H9 (cell line): ENCODE measurements around the gene ABCA7. TPM values are rescaled to one million over a fixed set of nuclear protein-coding genes. Genes with fewer than 3 reads are reported as not detected.

Experiments used
- DNase-seq: peaks from one replicate; pipeline ENCODE4 v3.0.0-alpha.2; 2017
- H2AFZ ChIP-seq: one replicate; pipeline ENCODE4 v1.6.1; 2013; ENCODE audit warnings: mild to moderate bottlenecking, low read length, control low read depth, moderate library complexity
- H2AK5ac ChIP-seq: 2 replicates; pipeline ENCODE4 v1.6.1; 2013; ENCODE audit warnings: low read length, control low read depth, mixed read lengths; ENCODE audit not compliant: insufficient read length
- H2BK120ac ChIP-seq: one replicate; pipeline ENCODE4 v1.6.1; 2013; ENCODE audit warnings: low read depth, mild to moderate bottlenecking, low read length, control low read depth, inconsistent platforms; ENCODE audit not compliant: poor library complexity, severe bottlenecking
- H2BK12ac ChIP-seq: 2 replicates; pipeline ENCODE4 v1.6.1; 2013; ENCODE audit warnings: low read length, control low read depth, mixed read lengths, low read depth; ENCODE audit not compliant: insufficient read length
- H2BK15ac ChIP-seq: 2 replicates; pipeline ENCODE4 v1.6.1; 2013; ENCODE audit warnings: low read depth, low read length, control low read depth
- H2BK20ac ChIP-seq: one replicate; pipeline ENCODE4 v1.6.1; 2013; ENCODE audit warnings: low read depth, mild to moderate bottlenecking, low read length, control low read depth, inconsistent platforms; ENCODE audit not compliant: poor library complexity, severe bottlenecking
- H2BK5ac ChIP-seq: 2 replicates; pipeline ENCODE4 v1.6.1; 2013; ENCODE audit warnings: low read length, control low read depth, mixed read lengths; ENCODE audit not compliant: insufficient read length
- H3K14ac ChIP-seq: 2 replicates; pipeline ENCODE4 v1.6.1; 2013; ENCODE audit warnings: low read length, control low read depth; ENCODE audit not compliant: insufficient read depth
- H3K18ac ChIP-seq: 2 replicates; pipeline ENCODE4 v1.6.1; 2013; ENCODE audit warnings: low read depth, mild to moderate bottlenecking, mixed read lengths, low read length, control low read depth; ENCODE audit not compliant: insufficient read length
- H3K23ac ChIP-seq: 2 replicates; pipeline ENCODE4 v1.6.1; 2013; ENCODE audit warnings: low read length, control low read depth, mixed read lengths, low read depth; ENCODE audit not compliant: insufficient read length
- H3K23me2 ChIP-seq: 2 replicates; pipeline ENCODE4 v1.6.1; 2013; ENCODE audit warnings: low read depth, mild to moderate bottlenecking, mixed read lengths, low read length, control low read depth; ENCODE audit not compliant: insufficient read length, poor library complexity, severe bottlenecking
- H3K27ac ChIP-seq: 2 replicates; pipeline ENCODE4 v1.5.1; 2013; ENCODE audit warnings: low read length, control low read depth, mixed read lengths, low read depth; ENCODE audit not compliant: insufficient read length
- H3K27me3 ChIP-seq: 2 replicates; pipeline ENCODE4 v1.6.1; 2013; ENCODE audit warnings: low read length, control low read depth, inconsistent platforms; ENCODE audit not compliant: insufficient read depth
- H3K4ac ChIP-seq: 2 replicates; pipeline ENCODE4 v1.6.1; 2013; ENCODE audit warnings: low read depth, mild to moderate bottlenecking, control low read depth, inconsistent platforms, low read length, moderate library complexity
- H3K4me1 ChIP-seq: 2 replicates; pipeline ENCODE4 v1.6.1; 2013; ENCODE audit warnings: low read length, control low read depth, inconsistent platforms; ENCODE audit not compliant: insufficient read depth
- H3K4me2 ChIP-seq: 2 replicates; pipeline ENCODE4 v1.6.1; 2013; ENCODE audit warnings: low read length, control low read depth, mixed read lengths; ENCODE audit not compliant: insufficient read length, insufficient read depth
- H3K56ac ChIP-seq: 2 replicates; pipeline ENCODE4 v1.6.1; 2013; ENCODE audit warnings: low read depth, mild to moderate bottlenecking, mixed read lengths, low read length, control low read depth; ENCODE audit not compliant: insufficient read length
- H3K79me1 ChIP-seq: 2 replicates; pipeline ENCODE4 v1.6.1; 2013; ENCODE audit warnings: low read depth, mild to moderate bottlenecking, moderate library complexity, low read length, control low read depth, inconsistent platforms; ENCODE audit not compliant: insufficient read depth, poor library complexity, severe bottlenecking
- H3K79me2 ChIP-seq: 2 replicates; pipeline ENCODE4 v1.6.1; 2013; ENCODE audit warnings: low read length, control low read depth, inconsistent platforms; ENCODE audit not compliant: insufficient read depth
- H3K9ac ChIP-seq: 2 replicates; pipeline ENCODE4 v1.6.1; 2013; ENCODE audit warnings: low read length, control low read depth, mixed read lengths; ENCODE audit not compliant: insufficient read length; ENCODE audit errors: extremely low read depth
- H3K9me3 ChIP-seq: one replicate; pipeline ENCODE4 v1.6.1; 2013; ENCODE audit warnings: low read depth, low read length, inconsistent platforms; ENCODE audit not compliant: control insufficient read depth
- H3T11ph ChIP-seq: one replicate; pipeline ENCODE4 v1.6.1; 2013; ENCODE audit warnings: mild to moderate bottlenecking, low read length, control low read depth, inconsistent platforms
- H4K20me1 ChIP-seq: one replicate; pipeline ENCODE4 v1.6.1; 2013; ENCODE audit not compliant: control insufficient read depth, insufficient read length, insufficient read depth
- H4K5ac ChIP-seq: 2 replicates; pipeline ENCODE4 v1.6.1; 2013; ENCODE audit warnings: low read depth, mild to moderate bottlenecking, mixed read lengths, low read length, control low read depth; ENCODE audit not compliant: insufficient read length
- H4K8ac ChIP-seq: replicated peaks from 2 replicates; pipeline ENCODE4 v1.6.1; 2013; ENCODE audit warnings: low read length, control low read depth, mixed read lengths, low read depth; ENCODE audit not compliant: insufficient read length
- H4K91ac ChIP-seq: 2 replicates; pipeline ENCODE4 v1.6.1; 2013; ENCODE audit warnings: low read depth, mild to moderate bottlenecking, moderate library complexity, mixed read lengths, low read length, control low read depth; ENCODE audit not compliant: insufficient read length
- H3K27ac Mint-ChIP-seq, 3 experiments: 2 replicates in 2 of 3; 3 replicates in 1 of 3; pipeline ENCODE4 v1.8.0; 2020 to 2021; ENCODE audit warnings: mixed read lengths in 3 of 3, mild to moderate bottlenecking in 1 of 3, moderate library complexity in 1 of 3
- H3K27me3 Mint-ChIP-seq: 2 replicates; pipeline ENCODE4 v1.8.0; 2021; ENCODE audit warnings: low read depth, mild to moderate bottlenecking, moderate library complexity, mixed read lengths
- H3K36me3 Mint-ChIP-seq, 3 experiments: 2 replicates in 2 of 3; 3 replicates in 1 of 3; pipeline ENCODE4 v1.8.0; 2020 to 2021; ENCODE audit warnings: low read depth in 3 of 3, mixed read lengths in 3 of 3; ENCODE audit not compliant: insufficient read depth in 1 of 3
- H3K4me1 Mint-ChIP-seq, 2 experiments: 2 replicates each; pipeline ENCODE4 v1.8.0; 2020; ENCODE audit warnings: mixed read lengths in 2 of 2
- H3K4me3 Mint-ChIP-seq, 2 experiments: 2 replicates in 1 of 2; 3 replicates in 1 of 2; pipeline ENCODE4 v1.8.0; 2020 to 2021; ENCODE audit warnings: mild to moderate bottlenecking in 2 of 2, mixed read lengths in 2 of 2, moderate library complexity in 1 of 2
- H3K9me3 Mint-ChIP-seq, 2 experiments: 2 replicates in 1 of 2; 3 replicates in 1 of 2; pipeline ENCODE4 v1.8.0; 2020; ENCODE audit warnings: mild to moderate bottlenecking in 2 of 2, mixed read lengths in 2 of 2, moderate library complexity in 1 of 2
- WGBS: extraction: QIAGEN DNeasy Blood & Tissue Kit; methylation state at CpG from one replicate; pipeline ENCODE4 v1.1.7; 2013; ENCODE audit warnings: missing lambda C conversion rate, low lambda C conversion rate, mixed read lengths; ENCODE audit not compliant: insufficient read length; ENCODE audit errors: extremely low coverage; 5-methylcytosine and 5-hydroxymethylcytosine counted together
- total RNA-seq: library from RNA; stranded (reverse); gene quantifications from 2 replicates; pipeline ENCODE4 v1.2.1, GENCODE V29; 2021
- TF ChIP-seq, protein P1 (sequence below): fragments of 200-600 bp; sonication (generic); conservative IDR thresholded peaks from 3 replicates; pipeline ENCODE4 v1.8.0; 2021; ENCODE audit warnings: antibody characterized with exemption, mild to moderate bottlenecking

ABCA7 gene
- total RNA-seq, 1 experiment from 2014 or later: 34.6 TPM

DNA sequence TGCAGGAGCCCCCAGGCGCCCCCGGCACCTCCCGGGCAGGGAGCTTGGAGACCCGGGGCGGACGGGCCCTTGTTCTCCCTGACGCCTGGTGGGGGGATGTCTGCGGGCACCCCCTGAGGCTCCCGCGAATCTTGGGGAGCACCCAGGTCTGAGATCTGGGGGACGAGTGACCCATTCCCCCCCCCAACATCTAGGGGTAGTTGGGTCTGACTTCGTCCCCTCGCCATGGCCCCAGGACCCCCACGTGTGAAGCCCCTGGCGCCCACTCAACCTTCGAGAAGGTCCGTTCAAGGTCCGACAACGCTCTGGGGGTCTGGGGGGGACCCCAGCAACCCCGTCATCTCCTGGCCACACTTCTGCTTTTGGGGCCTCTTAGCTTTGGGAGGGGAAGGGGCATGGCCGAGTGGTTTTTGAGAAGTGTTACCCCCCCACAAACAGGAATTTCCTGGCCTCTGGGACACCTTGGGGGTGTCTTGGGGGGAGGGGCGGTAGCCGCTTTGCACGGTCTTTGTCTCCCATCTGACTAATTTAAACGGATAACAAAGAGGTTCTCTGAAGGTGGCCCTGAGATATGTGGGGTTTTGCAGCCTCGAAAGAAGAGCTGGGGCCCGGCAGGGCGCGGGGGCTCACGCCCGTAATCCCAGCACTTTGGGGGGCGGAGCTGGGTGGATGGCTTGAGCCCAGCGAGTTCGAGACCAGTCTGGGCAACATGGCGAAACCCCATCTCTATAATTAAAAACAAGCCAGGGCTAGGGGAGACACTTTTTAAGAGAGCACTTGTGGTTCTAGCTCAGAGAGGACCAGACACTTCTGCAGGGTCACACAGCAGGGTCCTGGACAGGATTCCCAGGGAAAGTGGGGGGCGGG, 12.9 kb upstream of the ABCA7 start:
- H3K9me3 Mint-ChIP-seq: no peaks in the 10 kb centered on the region
- Histone ChIP-seq H3K9ac (peak overlapping the region; percentile 83), H4K20me1 (no peaks in the 10 kb centered on the region), H3K23me2 (peaks cover 16% of the 10 kb centered on the region), H3K79me2 (peaks cover 15% of the 10 kb centered on the region; the same call in 1 of the 2 replicates), H3T11ph (peak overlapping the region; percentile 41), H3K79me1 (peaks cover 7% of the 10 kb centered on the region), H3K56ac (no peak overlapping the region), H2BK12ac (peak overlapping the region; percentile 97), H2AFZ (no peak overlapping the region), H2BK5ac (peak overlapping the region; percentile 82), H3K18ac (peak overlapping the region; percentile 100), H2BK20ac (no peak overlapping the region), H3K23ac (no peak overlapping the region), H3K4me1 (no peaks in the 10 kb centered on the region), H3K9me3 (no peaks in the 10 kb centered on the region), H3K14ac (peak overlapping the region; percentile 100), H3K4me2 (peak overlapping the region; percentile 90), H3K27me3 (no peaks in the 10 kb centered on the region), H2BK15ac (peak overlapping the region; percentile 100), H4K91ac (peak overlapping the region; percentile 97), H2BK120ac (peak overlapping the region; percentile 99), H2AK5ac (no peak overlapping the region), H3K27ac (no peak overlapping the region), H3K4ac (peak overlapping the region; percentile 99), H4K5ac (no peak overlapping the region), H4K8ac (no peak overlapping the region)
- H3K27me3 Mint-ChIP-seq: no peaks in the 10 kb centered on the region; the same call in 1 of the 2 replicates
- peak overlapping the region; percentile 94 to 98 (median 95) for H3K27ac Mint-ChIP-seq
- H3K36me3 Mint-ChIP-seq: peaks cover 12 to 20% (median 19%) of the 10 kb centered on the region in 3 experiments; a peak in 6 of 7 replicates
- H3K4me3 Mint-ChIP-seq: peak overlapping the region; percentile 91 to 98
- WGBS: no CpG with 5 or more reads among the region's 36 CpGs
- peaks cover 4 to 22% of the 10 kb centered on the region in 2 experiments; a peak in 3 of 4 replicates for H3K4me1 Mint-ChIP-seq
- no peak for DNase-seq
- TF ChIP-seq, protein P1, sequence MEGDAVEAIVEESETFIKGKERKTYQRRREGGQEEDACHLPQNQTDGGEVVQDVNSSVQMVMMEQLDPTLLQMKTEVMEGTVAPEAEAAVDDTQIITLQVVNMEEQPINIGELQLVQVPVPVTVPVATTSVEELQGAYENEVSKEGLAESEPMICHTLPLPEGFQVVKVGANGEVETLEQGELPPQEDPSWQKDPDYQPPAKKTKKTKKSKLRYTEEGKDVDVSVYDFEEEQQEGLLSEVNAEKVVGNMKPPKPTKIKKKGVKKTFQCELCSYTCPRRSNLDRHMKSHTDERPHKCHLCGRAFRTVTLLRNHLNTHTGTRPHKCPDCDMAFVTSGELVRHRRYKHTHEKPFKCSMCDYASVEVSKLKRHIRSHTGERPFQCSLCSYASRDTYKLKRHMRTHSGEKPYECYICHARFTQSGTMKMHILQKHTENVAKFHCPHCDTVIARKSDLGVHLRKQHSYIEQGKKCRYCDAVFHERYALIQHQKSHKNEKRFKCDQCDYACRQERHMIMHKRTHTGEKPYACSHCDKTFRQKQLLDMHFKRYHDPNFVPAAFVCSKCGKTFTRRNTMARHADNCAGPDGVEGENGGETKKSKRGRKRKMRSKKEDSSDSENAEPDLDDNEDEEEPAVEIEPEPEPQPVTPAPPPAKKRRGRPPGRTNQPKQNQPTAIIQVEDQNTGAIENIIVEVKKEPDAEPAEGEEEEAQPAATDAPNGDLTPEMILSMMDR: no peak
